GM19452 (cell line): Measurements from ENCODE around the gene DSG3.

Experiments
- ATAC-seq: cut with Tn5 transposase; IDR thresholded peaks from one replicate; pipeline ENCODE4 v1.9.1; 2021; ENCODE audit not compliant: unreplicated experiment

Gene DSG3

GRCh38 chr18:31430554-31430953 lies 17.0 kb upstream of the DSG3 start:
- no peak for ATAC-seq

- no peak for ATAC-seq
Observed at GRCh38 chr18:31432316-31432715, 15.2 kb upstream of the DSG3 start.

GRCh38 chr18:31436825-31437224 lies 10.7 kb upstream of the DSG3 start:
- ATAC-seq: no peak

GRCh38 chr18:31438402-31438801 lies 9.1 kb upstream of the DSG3 start:
- ATAC-seq: peak; percentile 64

- ATAC-seq: no peak
Observed at GRCh38 chr18:31439807-31440325, 7.7 kb upstream of the DSG3 start.

GRCh38 chr18:31440787-31441186 lies 6.8 kb upstream of the DSG3 start:
- no peak for ATAC-seq

- ATAC-seq: no peak
Observed at GRCh38 chr18:31441493-31441892, 6.0 kb upstream of the DSG3 start.

- no peak for ATAC-seq
Observed at GRCh38 chr18:31444142-31444541, 3.4 kb upstream of the DSG3 start.

GRCh38 chr18:31445908-31446307 lies 1.6 kb upstream of the DSG3 start:
- ATAC-seq: no peak

- no peak for ATAC-seq
Observed at GRCh38 chr18:31446854-31447253, 687 bp upstream of the DSG3 start.

GRCh38 chr18:31450409-31450808 lies 2.9 kb downstream of the DSG3 start:
- no peak for ATAC-seq

GRCh38 chr18:31451625-31452024 lies 4.1 kb downstream of the DSG3 start:
- no peak for ATAC-seq

- no peak for ATAC-seq
Observed at GRCh38 chr18:31454066-31454708, 6.6 kb downstream of the DSG3 start.

- no peak for ATAC-seq
Observed at GRCh38 chr18:31469629-31470028, 22.1 kb downstream of the DSG3 start.

GRCh38 chr18:31478688-31479087 lies 31.1 kb downstream of the DSG3 start:
- no peak for ATAC-seq

GRCh38 chr18:31482051-31482450 lies 34.5 kb downstream of the DSG3 start:
- no peak for ATAC-seq

- no peak for ATAC-seq
Observed at GRCh38 chr18:31483396-31483795, 35.9 kb downstream of the DSG3 start.

- ATAC-seq: no peak
Observed at GRCh38 chr18:31484461-31484860, 36.9 kb downstream of the DSG3 start.

- ATAC-seq: no peak
Observed at GRCh38 chr18:31486165-31486564, 38.6 kb downstream of the DSG3 start.

- no peak for ATAC-seq
Observed at GRCh38 chr18:31487246-31488015, 39.9 kb downstream of the DSG3 start.

- ATAC-seq: no peak
Observed at GRCh38 chr18:31489311-31489710, 41.8 kb downstream of the DSG3 start.

- ATAC-seq: peak; percentile 84
Observed at GRCh38 chr18:31490387-31490786, 42.8 kb downstream of the DSG3 start.
